ENCODE measurements around the gene STK39.

The STK39 gene

GRCh38 chr2:168208652-168209051, 38.7 kb downstream of the STK39 start:
- DNase-seq (ENCODE audit: low read depth) = no peak

- DNase-seq (ENCODE audit: low read depth) = no peak
Observed at GRCh38 chr2:168207851-168208250, 39.5 kb downstream of the STK39 start.

GRCh38 chr2:168203762-168204693, 43.4 kb downstream of the STK39 start:
- DNase-seq (ENCODE audit: low read depth) = no peak

GRCh38 chr2:168201584-168202116, 45.7 kb downstream of the STK39 start:
- DNase-seq (ENCODE audit: low read depth) = no peak

GRCh38 chr2:168200930-168201583, 46.3 kb downstream of the STK39 start:
- DNase-seq (ENCODE audit: low read depth) = no peak

GRCh38 chr2:168198476-168199207, 48.8 kb downstream of the STK39 start:
- DNase-seq (ENCODE audit: low read depth) = peak; percentile 42

- no peak for DNase-seq (ENCODE audit: low read depth)
Observed at GRCh38 chr2:168196764-168197180, 50.6 kb downstream of the STK39 start.

- DNase-seq (ENCODE audit: low read depth) = peak; percentile 51
Observed at GRCh38 chr2:168194784-168195522, 52.4 kb downstream of the STK39 start.

- peak; percentile 40 for DNase-seq (ENCODE audit: low read depth)
Observed at GRCh38 chr2:168192839-168193616, 54.4 kb downstream of the STK39 start.

GRCh38 chr2:168191955-168192785, 55.2 kb downstream of the STK39 start:
- DNase-seq (ENCODE audit: low read depth) = no peak

GRCh38 chr2:168190590-168191336, 56.6 kb downstream of the STK39 start:
- no peak for DNase-seq (ENCODE audit: low read depth)

GRCh38 chr2:168189835-168190569, 57.4 kb downstream of the STK39 start:
- DNase-seq (ENCODE audit: low read depth) = peak; percentile 78

GRCh38 chr2:168188002-168188401, 59.4 kb downstream of the STK39 start:
- no peak for DNase-seq (ENCODE audit: low read depth)

- DNase-seq (ENCODE audit: low read depth) = no peak
Observed at GRCh38 chr2:168186452-168186851, 60.9 kb downstream of the STK39 start.

GRCh38 chr2:168185583-168186274, 61.7 kb downstream of the STK39 start:
- no peak for DNase-seq (ENCODE audit: low read depth)

- peak; percentile 65 for DNase-seq (ENCODE audit: low read depth)
Observed at GRCh38 chr2:168184681-168185513, 62.5 kb downstream of the STK39 start.
